ENCODE measurements around the gene SP4. TPM values are rescaled to one million over a fixed set of nuclear protein-coding genes. Genes with fewer than 3 reads are reported as not detected.

SP4 gene
- total RNA-seq, 4 donors from 2014 or later, result 6.4 to 21.2 (median 15.3) TPM

GRCh38 chr7:21454906-21455305, 27.0 kb downstream of the SP4 start:
- no peaks in the 10 kb centered on the region for H3K27me3 ChIP-seq
- H3K36me3 ChIP-seq, result no peaks in the 10 kb centered on the region
- H3K4me1 ChIP-seq, result no peaks in the 10 kb centered on the region
- intact Hi-C loops (cut with DNase I; ENCODE audit: low total_unique reads), result no loop called here
- H3K9me3 ChIP-seq, result no peaks in the 10 kb centered on the region
- no peak overlapping the region for H3K4me3 ChIP-seq
- no peak for DNase-seq
- TF ChIP-seq CTCF (IDR thresholded peaks at IDR 0.05) (no peak), POLR2A (IDR thresholded peaks at IDR 0.05) (no peak)
- H3K27ac ChIP-seq, result no peak overlapping the region

- no peak for DNase-seq
- no peaks in the 10 kb centered on the region for H3K36me3 ChIP-seq
- intact Hi-C loops (cut with DNase I; ENCODE audit: low total_unique reads), result no loop called here
- no peak overlapping the region for H3K27ac ChIP-seq
- H3K4me1 ChIP-seq, result no peaks in the 10 kb centered on the region
- no peaks in the 10 kb centered on the region for H3K9me3 ChIP-seq
- H3K4me3 ChIP-seq, result no peak overlapping the region
- TF ChIP-seq POLR2A (IDR thresholded peaks at IDR 0.05), result no peak
- TF ChIP-seq CTCF (IDR thresholded peaks at IDR 0.05), result no peak
- H3K27me3 ChIP-seq, result no peaks in the 10 kb centered on the region
Observed at GRCh38 chr7:21461282-21461681, 33.4 kb downstream of the SP4 start.

GRCh38 chr7:21462081-21462480, 34.2 kb downstream of the SP4 start:
- Histone ChIP-seq H3K27me3 (no peaks in the 10 kb centered on the region), H3K4me1 (no peaks in the 10 kb centered on the region), H3K4me3 (no peak overlapping the region), H3K36me3 (no peaks in the 10 kb centered on the region), H3K9me3 (no peaks in the 10 kb centered on the region), H3K27ac (no peak overlapping the region)
- TF ChIP-seq POLR2A (IDR thresholded peaks at IDR 0.05), result no peak
- TF ChIP-seq CTCF (IDR thresholded peaks at IDR 0.05), result no peak
- DNase-seq, result no peak
- intact Hi-C loops (cut with DNase I; ENCODE audit: low total_unique reads), result no loop called here

GRCh38 chr7:21463524-21463923, 35.6 kb downstream of the SP4 start:
- DNase-seq, result no peak
- H3K9me3 ChIP-seq, result no peaks in the 10 kb centered on the region

GRCh38 chr7:21468969-21469368, 41.1 kb downstream of the SP4 start:
- H3K27ac ChIP-seq, result no peak overlapping the region
- no peak for TF ChIP-seq POLR2A (IDR thresholded peaks at IDR 0.05)
- no peak overlapping the region for H3K4me3 ChIP-seq
- no peaks in the 10 kb centered on the region for H3K4me1 ChIP-seq
- no peaks in the 10 kb centered on the region for H3K27me3 ChIP-seq
- no peaks in the 10 kb centered on the region for H3K9me3 ChIP-seq
- DNase-seq, result no peak
- intact Hi-C loops (cut with DNase I; ENCODE audit: low total_unique reads), result no loop called here
- no peaks in the 10 kb centered on the region for H3K36me3 ChIP-seq

More at GRCh38 chr7:21463524-21463923, 35.6 kb downstream of the SP4 start:
- Histone ChIP-seq H3K4me1 (no peaks in the 10 kb centered on the region), H3K27ac (no peak overlapping the region), H3K27me3 (no peaks in the 10 kb centered on the region), H3K36me3 (no peaks in the 10 kb centered on the region), H3K4me3 (no peak overlapping the region)
- TF ChIP-seq CTCF (IDR thresholded peaks at IDR 0.05), result no peak
- TF ChIP-seq POLR2A (IDR thresholded peaks at IDR 0.05), result no peak
- intact Hi-C loops (cut with DNase I; ENCODE audit: low total_unique reads), result no loop called here

- TF ChIP-seq CTCF (IDR thresholded peaks at IDR 0.05) (no peak), POLR2A (IDR thresholded peaks at IDR 0.05) (no peak)
- H3K4me1 ChIP-seq, result no peaks in the 10 kb centered on the region
- intact Hi-C loops (cut with DNase I; ENCODE audit: low total_unique reads), result no loop called here
- DNase-seq, result no peak
- no peaks in the 10 kb centered on the region for H3K9me3 ChIP-seq
- H3K27me3 ChIP-seq, result no peaks in the 10 kb centered on the region
- no peak overlapping the region for H3K27ac ChIP-seq
- H3K36me3 ChIP-seq, result no peaks in the 10 kb centered on the region
- H3K4me3 ChIP-seq, result no peak overlapping the region
Observed at GRCh38 chr7:21469894-21470293, 42.0 kb downstream of the SP4 start.

Measured in uterus (tissue), 4 donors.